Fibroblast of skin of right quadriceps (primary cell): ENCODE data around the gene RTP2.

Experiments used
- DNase-seq: peaks from one replicate; pipeline ENCODE4 v3.0.0-alpha.2; 2013

The RTP2 gene, protein sequence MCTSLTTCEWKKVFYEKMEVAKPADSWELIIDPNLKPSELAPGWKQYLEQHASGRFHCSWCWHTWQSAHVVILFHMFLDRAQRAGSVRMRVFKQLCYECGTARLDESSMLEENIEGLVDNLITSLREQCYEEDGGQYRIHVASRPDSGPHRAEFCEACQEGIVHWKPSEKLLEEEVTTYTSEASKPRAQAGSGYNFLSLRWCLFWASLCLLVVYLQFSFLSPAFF

GRCh38 chr3:187702507-187703033, at the start of gene RTP2:
RTP2 (minus strand) TSS chr3:187702557; CDS start chr3:187702128, 429 bp downstream.
- DNase-seq: no peak

DNA sequence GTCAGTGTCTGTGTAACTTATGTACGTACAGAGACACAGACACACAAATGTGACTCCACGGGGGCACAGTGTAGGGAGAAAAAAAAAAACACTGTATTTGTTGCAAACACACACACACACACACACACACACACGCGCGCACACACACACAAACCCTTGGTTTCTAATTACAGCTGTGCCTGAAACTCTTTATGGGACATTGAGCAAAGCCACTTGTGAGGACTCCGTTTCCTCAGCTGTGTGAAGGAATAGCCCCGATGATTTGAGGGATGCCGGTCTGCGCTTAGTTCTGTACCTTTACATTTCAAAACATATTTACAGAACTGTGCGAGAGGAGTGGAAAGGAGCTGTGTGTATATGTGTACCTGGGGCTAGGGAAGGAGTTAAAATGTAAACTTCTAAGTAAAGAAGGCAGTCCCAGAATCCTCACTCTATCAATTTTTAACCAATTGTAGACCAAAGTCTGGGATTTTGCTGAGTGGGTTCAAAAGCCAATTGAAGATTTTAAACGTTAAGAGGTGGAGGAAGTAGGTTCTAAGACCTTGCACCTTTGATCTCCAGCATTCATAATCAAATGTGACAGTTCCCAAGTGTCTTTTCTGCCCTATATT, 48.3 kb upstream of the RTP2 start:
- DNase-seq: peak; percentile 48

DNA sequence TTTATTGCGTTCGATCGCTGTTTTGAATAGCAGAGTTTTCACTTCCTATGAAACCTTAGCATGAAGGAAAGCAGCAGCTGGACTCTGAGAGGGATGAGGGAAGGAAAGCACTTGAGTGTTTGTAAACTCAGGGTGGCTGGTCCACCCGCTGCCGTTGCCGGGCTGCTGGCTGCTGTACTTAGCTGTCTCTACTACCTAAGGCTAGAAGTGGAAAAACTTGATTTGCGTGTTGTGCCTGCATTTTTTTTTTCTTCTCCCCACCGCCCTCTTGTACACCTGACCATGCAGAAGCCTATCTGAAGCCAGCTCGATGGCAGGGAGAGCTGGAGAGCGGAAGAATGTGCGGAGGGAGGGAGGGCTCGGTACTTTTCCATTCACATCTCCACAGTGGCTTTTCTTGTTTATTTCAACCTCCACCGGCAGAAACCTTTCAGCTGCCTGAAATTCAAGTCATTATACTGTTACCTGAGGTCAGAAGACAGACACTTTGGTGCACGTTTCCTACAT, 47.7 kb upstream of the RTP2 start:
- peak; percentile 20 for DNase-seq

DNA sequence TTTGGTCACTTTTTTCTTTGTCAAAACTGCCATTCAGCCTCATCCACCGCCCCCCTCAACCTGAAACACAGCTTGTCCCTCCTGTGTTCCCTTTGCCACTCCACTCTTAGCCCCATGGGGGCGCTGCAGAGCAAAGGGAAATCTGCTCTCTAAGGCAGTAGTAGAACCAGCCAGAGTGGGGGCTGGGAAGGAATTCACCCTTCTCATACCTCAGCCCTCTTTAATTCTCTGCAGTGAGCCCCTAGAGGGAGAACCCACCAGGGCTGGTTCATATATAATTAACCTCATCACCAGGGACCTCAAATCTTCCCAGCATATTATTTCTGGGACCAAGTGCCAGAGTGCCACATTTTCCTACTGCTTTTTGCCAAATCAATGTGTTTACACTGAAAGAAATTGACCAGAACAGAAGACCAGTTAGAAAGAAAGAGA, 45.7 kb upstream of the RTP2 start:
- peak; percentile 85 for DNase-seq

- DNase-seq: no peak
Measured at GRCh38 chr3:187747506-187747905, 45.1 kb upstream of the RTP2 start.

GRCh38 chr3:187746442-187747281, 44.3 kb upstream of the RTP2 start:
- peak; percentile 48 for DNase-seq

DNA sequence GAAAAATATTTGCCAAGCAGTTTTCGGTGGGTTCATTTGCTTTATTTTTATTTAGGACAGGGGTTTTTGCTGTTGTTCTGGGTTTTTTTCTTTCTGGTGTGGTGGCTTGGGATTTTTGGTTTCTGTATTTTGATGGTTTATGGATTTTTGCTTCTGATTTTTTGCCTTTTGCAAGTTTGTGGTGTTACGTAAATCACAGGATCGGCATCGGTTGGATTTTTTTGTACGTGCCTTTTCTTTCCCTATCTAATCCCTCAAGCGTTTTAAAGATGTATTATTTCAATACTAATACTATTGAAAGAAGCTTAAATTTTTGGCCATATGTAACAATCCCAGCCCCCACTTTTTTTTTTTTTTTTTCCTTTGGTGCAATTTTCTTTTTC, 43.7 kb upstream of the RTP2 start:
- peak; percentile 16 for DNase-seq

GRCh38 chr3:187745201-187746058, 43.1 kb upstream of the RTP2 start, which contains the start of gene BCL6:
BCL6 (minus strand) TSS chr3:187745468; CDS start chr3:187733693, 11,775 bp downstream.
- peak; percentile 99 for DNase-seq

GRCh38 chr3:187744169-187745151, 42.1 kb upstream of the RTP2 start:
- peak; percentile 46 for DNase-seq

GRCh38 chr3:187743195-187744141, 41.1 kb upstream of the RTP2 start:
- peak; percentile 51 for DNase-seq

DNA sequence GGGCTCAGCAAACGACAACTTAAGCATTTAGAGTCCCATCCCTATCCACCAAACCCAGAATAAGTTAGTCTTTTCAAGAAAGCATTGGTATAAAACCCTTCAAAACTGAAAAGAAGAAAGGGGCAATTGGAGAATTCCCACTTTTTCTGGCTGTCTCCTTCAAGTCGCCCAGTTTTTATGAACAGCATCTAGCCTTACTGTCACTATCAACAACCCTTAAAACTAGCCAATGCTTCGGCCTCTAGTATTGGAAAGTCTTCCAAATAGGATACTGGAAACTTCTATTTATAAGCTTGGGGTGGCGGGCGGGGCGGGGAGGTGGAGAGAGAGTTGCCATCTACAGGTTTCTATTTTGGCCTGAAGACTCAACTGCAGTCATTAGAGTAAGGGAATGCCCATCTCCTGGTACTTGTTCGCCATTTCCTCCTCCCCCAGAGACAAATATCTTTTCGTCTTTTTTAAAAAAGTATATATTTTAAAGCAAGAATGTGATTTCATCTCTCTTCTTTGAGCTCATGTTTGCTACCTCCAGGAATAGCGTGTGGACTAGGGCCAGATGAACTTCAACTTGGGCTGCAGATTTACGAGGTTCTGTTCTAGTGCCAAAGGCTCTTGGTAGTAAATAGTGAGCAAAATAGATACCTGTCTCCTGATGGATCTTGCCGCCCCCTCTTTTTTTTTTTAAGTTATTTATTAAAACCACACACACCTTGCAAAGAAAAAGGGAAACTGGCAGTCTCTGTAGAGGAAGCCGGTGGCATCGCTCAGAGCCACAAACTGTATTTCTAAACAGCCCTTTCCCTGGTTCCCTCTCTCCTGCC, 40.2 kb upstream of the RTP2 start:
- DNase-seq: peak; percentile 56

GRCh38 chr3:187741403-187742350, 39.3 kb upstream of the RTP2 start:
- DNase-seq: peak; percentile 80

GRCh38 chr3:187740421-187741399, 38.4 kb upstream of the RTP2 start:
- DNase-seq: peak; percentile 87

- DNase-seq: peak; percentile 91
Measured at GRCh38 chr3:187739561-187740332, 37.4 kb upstream of the RTP2 start.

GRCh38 chr3:187739094-187739560, 36.8 kb upstream of the RTP2 start:
- DNase-seq: no peak
